GM19239 (cell line): ENCODE results near the gene TMEM272.
A peak's percentile ranks its signal among the peaks of the same experiment; 100 is the strongest.

ENCODE experiments used
- DNase-seq: peaks from one replicate; pipeline ENCODE4 v3.0.0; 2011; ENCODE audit warnings: low spot score; ENCODE audit not compliant: insufficient read length
- FAIRE-seq: peaks from 2 replicates; lab custom pipeline; 2011; peaks lifted over from hg19 to GRCh38; lab: Jason Lieb, UNC

The TMEM272 gene

DNA sequence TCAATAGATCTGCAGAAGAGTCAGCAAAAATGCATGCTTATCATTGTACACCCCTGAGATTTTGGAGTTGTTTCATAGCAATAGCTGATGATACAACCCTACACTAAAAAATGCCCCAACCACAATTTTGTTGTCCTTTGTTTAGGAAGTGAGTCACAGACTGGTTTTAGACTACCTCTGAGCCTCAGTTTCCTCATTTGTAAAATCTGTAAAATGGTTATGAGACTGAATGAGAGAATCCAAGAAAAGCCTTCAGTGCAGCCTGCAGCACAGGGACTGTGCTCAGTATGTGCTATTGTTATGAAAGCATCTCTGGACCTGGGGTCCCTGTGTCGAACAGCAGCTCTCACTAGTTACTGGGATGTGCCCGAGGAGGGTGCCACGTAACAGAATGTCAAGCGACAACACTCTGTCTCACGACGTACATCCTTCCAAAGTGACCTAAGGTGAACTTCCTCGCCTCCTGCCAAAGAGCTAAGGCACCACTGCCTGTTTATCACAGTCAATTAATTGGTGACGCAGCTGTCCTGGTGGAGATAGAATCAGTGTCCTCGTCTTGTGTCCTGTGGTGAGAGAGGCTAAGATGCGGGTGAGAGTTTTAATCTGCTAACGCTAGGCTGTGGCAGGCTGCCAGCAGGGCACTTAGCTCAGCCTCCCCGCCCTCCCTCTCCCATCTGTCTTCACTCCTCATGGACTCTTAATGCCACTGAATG is 59.1 kb downstream of the TMEM272 start:
- FAIRE-seq (no peak), DNase-seq (no peak)

DNA sequence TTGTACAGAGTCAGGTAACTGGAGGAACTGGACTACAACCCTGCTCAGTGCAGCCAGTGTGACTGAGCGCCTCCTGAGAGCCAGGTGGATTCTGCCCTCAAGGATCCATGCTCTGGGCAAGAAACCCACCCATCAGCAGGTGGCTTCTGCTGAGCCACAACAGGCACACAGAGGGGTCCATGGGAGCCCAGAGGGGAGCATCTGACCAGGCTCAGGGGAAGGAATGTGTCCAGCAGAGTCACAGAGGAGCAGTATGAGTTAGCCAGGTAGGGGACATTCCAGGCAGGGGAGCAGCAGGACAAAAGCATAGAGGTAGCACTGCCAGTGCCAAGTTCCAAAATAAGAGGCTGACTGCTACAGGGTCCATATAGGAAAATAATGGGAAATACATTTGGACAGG is 60.9 kb downstream of the TMEM272 start:
- FAIRE-seq (no peak), DNase-seq (no peak)

DNA sequence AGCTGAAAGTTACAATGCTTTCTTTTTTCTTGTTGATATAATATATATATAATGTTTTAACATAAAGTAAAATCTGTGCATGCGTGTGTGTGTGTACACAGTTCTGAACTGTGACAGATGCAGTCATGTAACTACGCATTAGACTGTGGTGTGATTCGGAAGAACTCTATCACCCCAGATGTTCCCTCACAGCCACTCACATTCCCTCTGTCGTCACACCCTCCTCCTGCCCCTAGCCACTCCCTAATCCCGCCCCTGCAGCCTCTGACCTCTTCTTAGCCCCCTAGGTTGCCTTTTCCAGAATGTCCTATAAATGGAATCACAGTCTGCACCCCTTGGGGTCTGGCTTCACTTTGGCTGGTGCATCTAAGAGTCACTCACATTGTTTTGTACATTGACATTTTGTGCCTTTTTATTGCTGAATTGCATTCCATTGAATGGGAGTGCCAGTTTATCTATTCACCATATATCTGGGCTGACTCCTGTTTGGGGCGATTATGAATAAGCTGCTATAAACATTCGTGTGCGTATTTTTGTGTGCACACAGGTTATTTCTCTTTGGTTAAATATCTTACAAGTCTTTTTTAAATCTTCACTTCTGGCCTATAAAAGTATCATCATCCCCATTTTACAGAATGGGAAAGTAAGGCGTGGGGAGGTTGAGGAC is 61.4 kb downstream of the TMEM272 start:
- DNase-seq (no peak), FAIRE-seq (no peak)

GRCh38 chr13:51782026-51782710 is 62.8 kb downstream of the TMEM272 start:
- DNase-seq (no peak), FAIRE-seq (no peak)

- no peak for DNase-seq
Observed at GRCh38 chr13:51781246-51782022, 63.5 kb downstream of the TMEM272 start.

GRCh38 chr13:51780099-51780498 is 64.9 kb downstream of the TMEM272 start:
- FAIRE-seq (no peak), DNase-seq (no peak)

More at GRCh38 chr13:51781246-51782022, 63.5 kb downstream of the TMEM272 start:
- peak; percentile 11 for FAIRE-seq

- FAIRE-seq = no peak
- no peak for DNase-seq
Observed at GRCh38 chr13:51778392-51778791, 66.6 kb downstream of the TMEM272 start.

DNA sequence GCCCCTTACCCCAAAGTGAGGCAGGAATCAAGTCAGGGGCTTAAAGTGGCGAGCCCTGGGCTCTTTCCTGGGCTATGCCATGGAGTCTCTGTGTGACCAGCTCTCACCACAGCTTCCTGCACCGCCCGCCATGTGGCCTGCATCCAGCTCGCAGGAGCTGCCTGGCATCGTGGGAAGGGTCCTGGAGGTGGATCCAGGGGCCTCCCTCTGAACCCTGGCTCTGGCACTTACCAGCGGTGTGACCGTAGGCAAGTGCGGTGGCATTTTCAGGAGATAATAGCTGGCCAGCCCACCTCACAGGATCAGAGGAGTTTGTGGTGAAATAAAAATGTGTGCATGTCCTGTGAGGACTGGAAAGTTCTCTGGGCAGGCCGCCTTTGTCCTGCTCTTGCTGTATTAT is 67.1 kb downstream of the TMEM272 start:
- DNase-seq (no peak), FAIRE-seq (no peak)

DNA sequence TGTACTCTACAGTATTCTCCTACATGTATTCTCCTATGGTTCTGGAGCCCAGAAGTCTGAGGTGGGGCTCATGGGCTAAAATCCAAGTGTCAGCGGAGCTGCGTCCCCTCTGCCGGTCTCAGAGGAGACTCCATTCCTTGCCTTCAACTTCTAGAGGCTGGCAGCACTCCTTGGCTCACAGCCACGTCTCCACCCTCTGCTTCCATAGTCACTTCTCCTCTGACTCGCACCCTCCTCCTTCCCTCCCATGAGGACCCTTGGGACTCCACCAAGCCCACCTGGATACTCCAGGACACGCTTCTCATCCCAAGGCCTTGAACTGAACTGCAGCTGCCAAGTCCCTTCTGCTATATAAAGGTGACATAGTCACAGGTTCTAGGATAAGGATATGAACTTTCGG is 68.8 kb downstream of the TMEM272 start:
- no peak for FAIRE-seq
- DNase-seq = no peak

DNA sequence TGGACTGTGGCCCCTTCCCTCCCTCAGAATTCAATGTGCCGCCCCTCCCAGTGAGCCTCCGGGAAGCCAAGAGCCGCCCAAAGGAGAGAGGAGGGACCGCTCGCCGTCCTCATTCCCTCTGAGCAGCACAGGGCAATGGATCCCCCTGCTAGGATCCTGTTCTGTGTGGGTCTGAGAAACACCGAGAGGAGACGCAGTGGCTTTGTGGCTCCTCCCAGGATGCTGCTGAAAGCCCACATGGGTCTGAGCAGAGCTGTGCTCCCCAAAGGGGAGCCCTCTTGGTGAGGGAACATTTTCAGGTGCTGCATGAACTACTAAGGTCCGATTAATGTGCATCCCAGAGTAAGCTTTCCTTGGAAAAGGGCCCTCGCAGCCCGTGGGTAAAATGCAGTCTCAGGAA is 71.5 kb downstream of the TMEM272 start:
- no peak for DNase-seq
- FAIRE-seq = no peak

GRCh38 chr13:51772781-51773180 is 72.2 kb downstream of the TMEM272 start:
- DNase-seq (no peak), FAIRE-seq (no peak)

DNA sequence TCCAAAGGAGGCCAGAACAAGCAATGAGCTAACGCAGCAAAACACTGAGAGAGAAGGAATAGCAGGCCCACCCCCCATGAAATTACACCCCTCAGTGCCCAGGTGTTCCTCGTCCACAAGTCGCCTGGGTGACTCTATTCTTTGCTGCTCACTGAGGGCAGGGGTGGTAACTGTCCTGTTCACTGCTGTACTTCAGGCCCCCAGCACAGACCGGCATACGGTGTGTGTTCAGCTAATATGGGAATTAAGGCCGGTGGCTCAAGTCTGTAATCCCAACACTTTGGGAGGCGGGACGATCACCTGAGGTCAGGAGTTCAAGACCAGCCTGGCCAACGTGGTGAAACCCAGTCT is 72.9 kb downstream of the TMEM272 start:
- FAIRE-seq (no peak), DNase-seq (no peak)

DNA sequence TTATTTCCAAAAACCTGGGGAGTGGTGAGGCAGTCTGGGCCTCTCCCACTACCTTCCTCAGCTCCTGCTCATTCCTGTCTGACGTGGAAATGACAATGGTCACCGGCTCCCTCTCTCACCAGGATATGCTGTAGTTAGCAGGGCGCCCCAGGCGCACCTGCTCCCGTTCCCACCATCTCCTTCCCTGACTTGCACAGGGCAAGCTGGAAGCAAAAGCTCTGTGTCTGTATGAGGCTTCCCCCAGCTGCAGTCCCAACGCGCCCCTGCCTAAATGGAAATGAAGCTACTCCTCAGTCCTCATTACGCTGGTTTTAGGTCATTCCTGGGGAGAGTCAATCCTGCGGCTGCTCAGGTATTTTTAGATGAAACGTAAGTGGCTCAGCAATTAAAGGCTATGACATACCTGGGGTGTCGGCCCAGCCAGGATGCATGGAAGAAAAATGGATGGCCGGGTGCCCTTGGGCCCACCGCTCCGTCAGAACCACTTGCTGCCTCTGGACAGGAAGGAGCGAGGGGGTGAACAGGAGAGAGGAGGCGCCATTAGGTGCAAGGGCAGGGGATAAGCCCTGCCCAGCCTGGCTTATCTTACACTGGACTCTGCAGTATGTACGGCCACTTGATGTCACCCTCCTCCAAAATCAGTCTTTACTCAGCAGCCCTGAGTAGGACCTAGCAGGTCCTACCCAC is 73.4 kb downstream of the TMEM272 start:
- DNase-seq = no peak
- no peak for FAIRE-seq

DNA sequence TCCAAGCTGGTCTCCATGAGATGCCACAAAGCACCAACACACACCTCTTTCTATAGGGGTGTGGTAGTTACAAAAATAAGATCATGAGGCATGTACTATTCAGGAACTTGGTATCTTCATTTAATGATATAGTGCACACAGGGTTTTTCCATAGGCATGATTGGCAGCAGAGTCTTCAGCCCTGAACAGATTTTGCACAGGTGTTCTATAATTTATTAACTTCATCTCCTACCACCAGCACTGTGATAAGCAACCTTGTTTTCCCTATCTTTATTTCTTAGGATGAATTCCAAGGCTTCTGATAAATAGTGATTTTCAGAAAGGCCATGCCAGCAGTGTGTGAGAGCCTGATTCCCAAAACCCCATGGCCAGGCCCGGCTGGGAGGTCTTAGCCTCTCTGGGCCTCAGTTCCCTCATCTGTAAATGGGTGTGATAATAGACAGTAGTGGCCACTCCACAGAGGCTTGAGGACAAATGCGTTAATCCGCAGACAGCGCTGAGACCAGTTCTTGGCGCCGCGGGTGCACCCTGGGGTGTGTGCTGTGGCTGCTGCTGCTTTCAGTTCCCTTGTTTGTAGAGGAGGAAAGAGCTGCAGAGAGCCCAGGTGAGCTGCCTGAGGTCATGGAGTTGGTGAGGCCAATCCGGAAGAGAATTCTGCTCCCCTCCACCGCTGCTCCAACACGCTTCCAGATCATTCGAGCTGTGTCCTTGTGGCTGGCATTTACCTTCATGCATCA is 74.1 kb downstream of the TMEM272 start:
- FAIRE-seq (no peak), DNase-seq (no peak)

GRCh38 chr13:51770160-51770559 is 74.8 kb downstream of the TMEM272 start:
- DNase-seq (no peak), FAIRE-seq (no peak)

DNA sequence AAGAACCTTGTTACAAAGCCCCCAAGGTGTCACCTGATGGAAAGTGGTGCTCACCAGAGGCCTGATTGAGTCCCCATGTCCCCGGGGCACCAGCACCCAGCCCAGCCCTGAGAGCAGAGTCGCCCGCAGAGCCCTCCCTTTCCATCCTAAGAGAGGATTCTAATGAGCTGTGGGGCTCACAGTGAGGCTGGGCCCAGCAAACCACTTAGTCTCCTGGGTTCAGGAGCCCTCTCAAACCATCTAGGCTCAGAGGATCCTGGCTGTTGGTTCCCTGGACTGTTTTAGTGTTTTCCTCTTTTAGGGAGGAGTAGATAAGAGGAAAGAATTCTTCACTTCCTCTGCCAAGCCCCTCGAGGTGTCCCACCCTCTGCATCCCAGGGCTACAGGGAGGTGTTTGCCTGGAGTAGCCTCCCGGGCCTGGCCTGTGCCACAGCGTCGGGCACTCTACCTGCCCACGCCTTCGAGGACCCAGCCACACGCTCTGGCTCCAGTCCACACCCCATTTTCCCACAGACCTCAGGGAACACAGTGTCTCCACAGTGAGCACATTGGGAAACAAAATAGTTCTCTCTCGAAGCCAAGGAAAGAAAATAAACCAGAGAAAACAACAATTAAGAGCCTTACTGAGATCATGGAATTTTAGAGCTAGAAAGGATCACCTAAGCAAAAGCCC is 75.4 kb downstream of the TMEM272 start:
- DNase-seq (no peak), FAIRE-seq (no peak)

DNA sequence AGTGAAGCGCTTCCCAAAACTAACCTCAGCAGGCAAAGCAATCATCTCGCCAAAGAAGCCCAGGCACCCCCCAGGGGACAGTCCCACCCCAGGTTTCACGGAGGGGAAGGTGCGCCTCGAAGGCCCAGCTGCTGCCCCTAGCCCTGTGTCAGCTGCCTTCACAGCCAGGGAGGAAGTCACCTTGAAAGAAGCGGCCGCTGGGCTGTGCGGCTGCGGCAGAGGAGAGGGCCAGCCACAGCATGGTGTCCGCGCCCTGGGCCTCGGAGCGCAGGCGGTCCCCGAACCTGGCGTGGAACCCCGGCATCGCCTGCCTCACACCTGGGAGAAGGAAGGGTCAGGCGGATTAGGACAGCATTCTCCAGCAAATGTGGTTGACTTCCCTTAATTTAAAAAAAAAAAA is 76.0 kb downstream of the TMEM272 start:
- FAIRE-seq (no peak), DNase-seq (no peak)

DNA sequence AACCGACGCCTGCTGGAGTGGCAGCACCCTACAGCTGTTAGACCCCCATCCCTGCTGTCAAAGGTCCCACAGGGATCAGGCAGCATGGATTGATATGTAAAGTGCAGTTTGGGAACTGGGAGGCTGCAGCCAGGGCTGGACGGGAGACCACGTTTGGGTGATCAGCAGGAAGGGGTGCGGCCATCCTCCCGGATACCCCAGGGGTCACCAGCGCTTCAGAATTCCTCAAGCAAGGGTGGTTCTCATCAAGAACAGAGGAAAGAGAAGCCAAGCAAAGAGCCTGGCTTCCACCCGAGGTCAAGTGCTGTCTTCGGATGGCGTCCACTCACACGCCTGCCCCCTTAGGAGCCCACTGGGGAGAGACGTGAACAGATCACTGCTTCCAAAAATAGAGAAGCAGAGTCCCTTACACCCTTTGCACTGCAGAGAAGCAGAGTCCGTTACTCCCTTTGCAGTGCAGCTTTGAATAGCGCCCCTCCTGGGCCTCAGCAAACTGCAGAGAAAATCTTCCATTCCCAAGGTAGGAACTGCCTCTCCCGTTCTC is 76.5 kb downstream of the TMEM272 start:
- DNase-seq (no peak), FAIRE-seq (no peak)

GRCh38 chr13:51767100-51767499 is 77.9 kb downstream of the TMEM272 start:
- FAIRE-seq = no peak
- no peak for DNase-seq
